MCF 10A (cell line): ENCODE results near the gene AP2A1. TPM values are rescaled to one million over a fixed set of nuclear protein-coding genes. Genes with fewer than 3 reads are reported as not detected.
A peak's percentile ranks its signal among the peaks of the same experiment; 100 is the strongest.

Experiments used
- BruUV-seq: library from RNA; stranded (reverse); fragments of 400-500 nt; replicated peaks from 2 replicates; lab custom pipeline; 2021; lab: Mats Ljungman, UMichigan
- CTCF ChIA-PET: fragments of 300-600 bp; sonication (Branson Sonifier 250); formaldehyde crosslinking; extraction: SDS; loops from one replicate; lab custom pipeline; 2021; ENCODE audit warnings: antibody characterized with exemption, inconsistent platforms; lab: Yijun Ruan, JAX
- POLR2A ChIA-PET: fragments of 300-600, 350-650 bp; sonication (Branson Sonifier 250); formaldehyde crosslinking; extraction: SDS; loops from one replicate; lab custom pipeline; 2020; ENCODE audit warnings: antibody characterized with exemption, inconsistent platforms; lab: Yijun Ruan, JAX
- DNase-seq: peaks from one replicate; pipeline ENCODE4 v3.0.0-alpha.2; 2018; ENCODE audit not compliant: unreplicated experiment
- H3K27ac Mint-ChIP-seq: one replicate; pipeline ENCODE4 v1.8.0; 2022; ENCODE audit warnings: mild to moderate bottlenecking, low read depth, mixed read lengths; ENCODE audit not compliant: unreplicated experiment
- H3K27me3 Mint-ChIP-seq: one replicate; pipeline ENCODE4 v1.8.0; 2022; ENCODE audit warnings: mixed read lengths; ENCODE audit not compliant: insufficient read depth, unreplicated experiment
- H3K36me3 Mint-ChIP-seq: one replicate; pipeline ENCODE4 v1.8.0; 2022; ENCODE audit warnings: mild to moderate bottlenecking, moderate library complexity, mixed read lengths; ENCODE audit not compliant: insufficient read depth, unreplicated experiment
- H3K4me1 Mint-ChIP-seq: one replicate; pipeline ENCODE4 v1.8.0; 2022; ENCODE audit warnings: mixed read lengths; ENCODE audit not compliant: insufficient read depth, unreplicated experiment
- H3K4me3 Mint-ChIP-seq: one replicate; pipeline ENCODE4 v1.8.0; 2022; ENCODE audit warnings: mild to moderate bottlenecking, moderate library complexity, mixed read lengths; ENCODE audit not compliant: unreplicated experiment
- H3K9me3 Mint-ChIP-seq: one replicate; pipeline ENCODE4 v1.8.0; 2022; ENCODE audit warnings: mixed read lengths; ENCODE audit not compliant: unreplicated experiment
- CTCF ChIP-seq: fragments of 200-600 bp; IDR thresholded peaks from one replicate; pipeline ENCODE4 v1.8.0; 2022; ENCODE audit warnings: antibody characterized with exemption, mild to moderate bottlenecking; ENCODE audit not compliant: unreplicated experiment
- intact Hi-C: fragments of 100-400 bp; cut with micrococcal nuclease; formaldehyde crosslinking; loops from 2 replicates; pipeline ENCODE4 v1.14.1; 2022
- total RNA-seq: library from RNA; stranded (reverse); gene quantifications from 2 replicates; pipeline ENCODE4 v1.2.3, GENCODE V29; 2022

The AP2A1 gene
- total RNA-seq, 1 experiment from 2014 or later: 70.5 TPM

DNA sequence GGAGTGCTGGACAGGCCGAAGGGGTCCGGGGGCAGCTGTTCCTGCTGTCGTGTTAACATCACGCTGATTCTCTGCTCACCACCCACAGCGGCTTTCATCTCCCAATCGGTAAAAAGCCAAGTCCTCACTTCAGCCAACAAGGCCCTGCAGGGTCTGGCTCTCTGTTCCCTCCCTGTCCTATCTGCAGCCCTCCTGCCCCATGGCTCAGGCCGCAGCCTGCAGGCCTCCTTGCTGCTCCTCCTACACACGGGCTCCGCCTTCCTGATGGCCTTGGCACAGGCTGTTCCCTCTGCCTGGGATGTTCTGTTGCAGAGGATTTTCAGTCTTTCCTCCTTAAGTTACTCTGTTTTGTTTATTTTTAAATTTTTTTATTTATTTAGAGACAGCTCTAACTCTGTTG lies 24.1 kb downstream of the AP2A1 start:
- no peak for DNase-seq
- POLR2A ChIA-PET: no interaction called here
- BruUV-seq: no TSS peak
- no peaks in the 10 kb centered on the region for H3K27me3 Mint-ChIP-seq
- CTCF ChIA-PET: no interaction called here
- intact Hi-C loops: no loop called here
- H3K4me1 Mint-ChIP-seq: peaks cover 7% of the 10 kb centered on the region
- H3K9me3 Mint-ChIP-seq: no peaks in the 10 kb centered on the region
- no peak overlapping the region for H3K27ac Mint-ChIP-seq
- H3K36me3 Mint-ChIP-seq: peaks cover 63% of the 10 kb centered on the region
- TF ChIP-seq CTCF: no peak
- H3K4me3 Mint-ChIP-seq: no peak overlapping the region

DNA sequence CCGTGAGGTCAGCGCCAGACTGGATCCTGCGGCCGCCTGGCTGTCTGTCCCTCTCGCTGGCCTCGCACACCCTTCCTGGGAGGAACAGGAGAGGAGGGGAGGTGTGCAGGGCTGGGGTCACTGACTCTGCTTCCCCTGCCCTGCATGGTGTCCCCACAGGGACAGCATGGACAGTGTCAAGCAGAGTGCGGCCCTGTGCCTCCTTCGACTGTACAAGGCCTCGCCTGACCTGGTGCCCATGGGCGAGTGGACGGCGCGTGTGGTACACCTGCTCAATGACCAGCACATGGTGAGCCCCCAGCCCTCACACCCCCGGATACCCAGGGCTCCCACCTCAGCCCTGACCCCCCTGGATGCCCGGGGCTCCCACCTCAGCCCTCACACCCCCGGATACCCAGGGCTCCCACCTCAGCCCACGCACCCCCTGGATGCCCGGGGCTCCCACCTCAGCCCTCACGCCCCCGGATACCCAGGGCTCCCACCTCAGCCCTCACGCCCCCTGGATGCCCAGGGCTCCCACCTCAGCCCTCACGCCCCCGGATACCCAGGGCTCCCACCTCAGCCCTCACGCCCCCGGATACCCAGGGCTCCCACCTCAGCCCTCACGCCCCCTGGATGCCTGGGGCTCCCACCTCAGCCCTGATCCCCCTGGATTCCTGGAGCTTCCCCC lies 25.1 kb downstream of the AP2A1 start:
- CTCF ChIA-PET: interaction anchor here (0.5 kb wide), 1 partner anchor 685 kb away, joined by 3 read pairs; no protein-coding TSS in a partner anchor
- peak overlapping the region; percentile 35 for H3K27ac Mint-ChIP-seq

DNA sequence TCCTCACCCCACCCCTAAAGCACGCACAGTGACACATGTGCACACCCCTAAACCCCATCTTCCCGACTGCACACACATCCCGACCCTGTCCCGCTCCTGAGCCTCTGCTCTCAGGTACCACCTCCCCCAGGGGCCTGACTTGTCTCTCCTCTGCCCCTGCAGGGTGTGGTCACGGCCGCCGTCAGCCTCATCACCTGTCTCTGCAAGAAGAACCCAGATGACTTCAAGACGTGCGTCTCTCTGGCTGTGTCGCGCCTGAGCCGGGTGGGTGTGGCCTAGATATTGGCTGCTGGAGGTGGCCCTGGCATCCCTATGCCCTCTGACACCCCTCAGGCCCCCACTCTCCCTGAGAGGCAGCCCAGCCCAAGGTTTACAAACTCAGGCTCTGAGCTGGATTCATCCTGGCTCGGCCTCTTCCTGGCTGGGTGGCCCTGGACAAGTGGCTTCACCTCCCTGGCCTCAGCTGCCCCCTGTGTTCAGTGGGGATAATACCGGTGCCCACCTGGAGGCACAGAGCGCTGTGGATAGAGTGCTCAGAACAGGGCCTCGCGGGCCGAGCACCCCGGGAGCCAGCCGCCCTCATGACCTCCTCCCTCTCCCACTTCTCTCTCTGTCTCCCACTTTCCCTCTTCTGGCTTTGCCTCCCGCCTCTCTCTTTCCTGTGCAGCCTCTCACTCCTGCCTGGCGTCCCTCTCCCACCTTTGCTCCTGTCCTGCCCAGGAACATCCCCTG lies 26.2 kb downstream of the AP2A1 start:
- Mint-ChIP-seq H3K9me3 (no peaks in the 10 kb centered on the region), H3K4me3 (no peak overlapping the region), H3K27ac (peak overlapping the region; percentile 35), H3K4me1 (no peaks in the 10 kb centered on the region), H3K36me3 (peaks cover 68% of the 10 kb centered on the region), H3K27me3 (no peaks in the 10 kb centered on the region)
- POLR2A ChIA-PET: no interaction called here
- DNase-seq: no peak
- intact Hi-C loops: no loop called here
- CTCF ChIA-PET: interaction anchor here (0.5 kb wide), 1 partner anchor 684 kb away, joined by 3 read pairs; no protein-coding TSS in a partner anchor
- no TSS peak for BruUV-seq
- TF ChIP-seq CTCF: no peak

More for the DNA sequence above, 25.1 kb downstream of the AP2A1 start:
- TF ChIP-seq CTCF: no peak
- peaks cover 67% of the 10 kb centered on the region for H3K36me3 Mint-ChIP-seq
- DNase-seq: no peak
- no TSS peak for BruUV-seq
- POLR2A ChIA-PET: no interaction called here
- H3K4me3 Mint-ChIP-seq: no peak overlapping the region
- no peaks in the 10 kb centered on the region for H3K9me3 Mint-ChIP-seq
- no peaks in the 10 kb centered on the region for H3K27me3 Mint-ChIP-seq
- H3K4me1 Mint-ChIP-seq: no peaks in the 10 kb centered on the region
- intact Hi-C loops: no loop called here

GRCh38 chr19:49793561-49793840 lies 26.7 kb downstream of the AP2A1 start:
- no peaks in the 10 kb centered on the region for H3K4me1 Mint-ChIP-seq
- H3K27me3 Mint-ChIP-seq: no peaks in the 10 kb centered on the region
- CTCF ChIA-PET: no interaction called here
- intact Hi-C loops: no loop called here
- peak overlapping the region; percentile 35 for H3K27ac Mint-ChIP-seq
- TF ChIP-seq CTCF: no peak
- H3K36me3 Mint-ChIP-seq: peaks cover 70% of the 10 kb centered on the region
- DNase-seq: no peak
- no TSS peak for BruUV-seq
- POLR2A ChIA-PET: no interaction called here
- no peak overlapping the region for H3K4me3 Mint-ChIP-seq
- H3K9me3 Mint-ChIP-seq: no peaks in the 10 kb centered on the region
